H1 (cell line): Measurements from ENCODE around the gene AAK1. TPM values are rescaled to one million over a fixed set of nuclear protein-coding genes. Genes with fewer than 3 reads are reported as not detected.

Experiments
- CTCF ChIA-PET: fragments of 300-600 bp; sonication (Branson Sonifier 250); formaldehyde crosslinking; loops from one replicate; lab custom pipeline; 2021; ENCODE audit not compliant: partially characterized antibody; lab: Charles Lee
- POLR2A ChIA-PET: fragments of 300-600 bp; sonication (Branson Sonifier 250); formaldehyde crosslinking; loops from one replicate; lab custom pipeline; 2021; ENCODE audit warnings: inconsistent platforms; ENCODE audit not compliant: partially characterized antibody; lab: Charles Lee
- DNase-seq, 2 experiments: peaks; one replicate each; pipeline versions ENCODE4 v3.0.0 to v3.0.0-alpha.2; 2010 to 2022; ENCODE audit warnings: low spot score in 2 of 2, low read depth in 1 of 2, mixed read lengths in 1 of 2
- FAIRE-seq: peaks from 2 replicates; lab custom pipeline; 2011; peaks lifted over from hg19 to GRCh38; lab: Jason Lieb, UNC
- H2AFZ ChIP-seq: 2 replicates; pipeline ENCODE4 v1.8.1; 2012; ENCODE audit warnings: low read length, inconsistent platforms
- H2AK5ac ChIP-seq: 2 replicates; pipeline ENCODE4 v1.6.1; 2013; ENCODE audit warnings: low read depth, low read length
- H2BK120ac ChIP-seq: replicated peaks from 2 replicates; pipeline ENCODE3; 2013; ENCODE audit warnings: low read depth, low read length, inconsistent platforms
- H2BK12ac ChIP-seq: 2 replicates; pipeline ENCODE4 v1.6.1; 2013; ENCODE audit warnings: low read depth, low read length
- H2BK15ac ChIP-seq: 2 replicates; pipeline ENCODE4 v1.6.1; 2013; ENCODE audit warnings: low read length
- H2BK20ac ChIP-seq: 2 replicates; pipeline ENCODE4 v1.6.1; 2013; ENCODE audit warnings: low read length
- H2BK5ac ChIP-seq: 2 replicates; pipeline ENCODE4 v1.6.1; 2013; ENCODE audit warnings: low read depth, low read length
- H3K14ac ChIP-seq: 2 replicates; pipeline ENCODE4 v1.6.1; 2013; ENCODE audit warnings: inconsistent platforms; ENCODE audit not compliant: insufficient read length
- H3K18ac ChIP-seq: 2 replicates; pipeline ENCODE4 v1.6.1; 2013; ENCODE audit warnings: low read length; ENCODE audit errors: extremely low read depth
- H3K23ac ChIP-seq: 2 replicates; pipeline ENCODE4 v1.6.1; 2013; ENCODE audit warnings: inconsistent platforms; ENCODE audit not compliant: insufficient read length
- H3K23me2 ChIP-seq: 2 replicates; pipeline ENCODE4 v1.6.1; 2013; ENCODE audit warnings: low read depth, low read length
- H3K27ac ChIP-seq: 2 replicates; pipeline ENCODE4 v1.6.1; 2011; ENCODE audit warnings: low read depth, low read length, inconsistent platforms
- H3K27me3 ChIP-seq, 4 experiments: replicated peaks in 1 of 4; 1 replicate in 1 of 4; 2 replicates in 3 of 4; pipeline versions ENCODE4 v1.6.1 to v1.8.1; 2011 to 2013; ENCODE audit warnings: low read length in 3 of 4, mild to moderate bottlenecking in 3 of 4, inconsistent platforms in 2 of 4, mixed read lengths in 2 of 4, moderate library complexity in 1 of 4; ENCODE audit not compliant: control insufficient read depth in 3 of 4, insufficient read depth in 3 of 4; ENCODE audit errors: extremely low read depth in 1 of 4
- H3K36me3 ChIP-seq, 4 experiments: 2 replicates each; pipeline versions ENCODE4 v1.6.1 to v1.8.1; 2011 to 2013; ENCODE audit warnings: mild to moderate bottlenecking in 4 of 4, low read length in 3 of 4, moderate library complexity in 2 of 4, control low read depth in 1 of 4, inconsistent platforms in 1 of 4; ENCODE audit not compliant: insufficient read depth in 4 of 4, control insufficient read depth in 2 of 4
- H3K4ac ChIP-seq: replicated peaks from 2 replicates; pipeline ENCODE3; 2013; ENCODE audit warnings: low read length, low read depth, mixed read lengths, inconsistent platforms; ENCODE audit not compliant: insufficient read length
- H3K4me1 ChIP-seq, 4 experiments: replicated peaks in 1 of 4; 1 replicate in 1 of 4; 2 replicates in 3 of 4; pipeline versions ENCODE4 v1.6.1 to v1.8.1; 2011 to 2013; ENCODE audit warnings: low read length in 3 of 4, inconsistent platforms in 2 of 4, mixed read lengths in 1 of 4; ENCODE audit not compliant: insufficient read depth in 4 of 4, control insufficient read depth in 3 of 4
- H3K4me2 ChIP-seq, 2 experiments: 2 replicates each; pipeline versions ENCODE4 v1.6.1 to v1.8.1; 2011 to 2013; ENCODE audit warnings: low read depth in 2 of 2, low read length in 2 of 2, control low read depth in 1 of 2, inconsistent platforms in 1 of 2, mild to moderate bottlenecking in 1 of 2; ENCODE audit not compliant: insufficient read depth in 1 of 2
- H3K4me3 ChIP-seq, 4 experiments: fragments of 200-600, 300-600 bp in 1 of 4; sonication (generic), shearing (Covaris generic), sonication (Bioruptor Twin) in 1 of 4; 2 replicates each; pipeline versions ENCODE4 v1.5.1 to v1.8.1; 2011 to 2016; ENCODE audit warnings: low read length in 4 of 4, low read depth in 3 of 4, control low read depth in 2 of 4, inconsistent platforms in 2 of 4, mild to moderate bottlenecking in 2 of 4, mixed read lengths in 1 of 4, moderate library complexity in 1 of 4; ENCODE audit not compliant: insufficient read depth in 2 of 4; ENCODE audit errors: extremely low read depth in 1 of 4
- H3K56ac ChIP-seq: replicated peaks from 2 replicates; pipeline ENCODE3; 2013; ENCODE audit warnings: low read depth, mild to moderate bottlenecking, mixed read lengths, low read length, inconsistent platforms; ENCODE audit not compliant: insufficient read length
- H3K79me1 ChIP-seq: 2 replicates; pipeline ENCODE4 v1.6.1; 2013; ENCODE audit warnings: low read depth, low read length, control low read depth
- H3K79me2 ChIP-seq, 2 experiments: 2 replicates each; pipeline versions ENCODE4 v1.6.1 to v1.8.1; 2012 to 2013; ENCODE audit warnings: low read length in 2 of 2, mild to moderate bottlenecking in 2 of 2, inconsistent platforms in 1 of 2; ENCODE audit not compliant: insufficient read depth in 2 of 2, control insufficient read depth in 1 of 2
- H3K9ac ChIP-seq, 4 experiments: replicated peaks in 1 of 4; 1 replicate in 1 of 4; 2 replicates in 3 of 4; pipeline versions ENCODE4 v1.6.1 to v1.8.1; 2011 to 2013; ENCODE audit warnings: low read depth in 3 of 4, low read length in 3 of 4, control low read depth in 2 of 4, mild to moderate bottlenecking in 2 of 4, moderate library complexity in 2 of 4, inconsistent platforms in 1 of 4; ENCODE audit errors: extremely low read depth in 1 of 4
- H3K9me3 ChIP-seq, 2 experiments: 2 replicates each; pipeline versions ENCODE4 v1.6.1 to v1.8.1; 2012 to 2013; ENCODE audit warnings: mild to moderate bottlenecking in 2 of 2, moderate library complexity in 2 of 2, control low read depth in 1 of 2, inconsistent platforms in 1 of 2, low read depth in 1 of 2, low read length in 1 of 2, mixed read lengths in 1 of 2; ENCODE audit not compliant: insufficient read depth in 2 of 2
- H4K20me1 ChIP-seq, 2 experiments: replicated peaks in 1 of 2; 2 replicates each; pipeline versions ENCODE3 to v1.8.1; 2011 to 2013; ENCODE audit warnings: inconsistent platforms in 2 of 2, low read length in 2 of 2, mild to moderate bottlenecking in 1 of 2; ENCODE audit not compliant: insufficient read depth in 2 of 2, control insufficient read depth in 1 of 2
- H4K5ac ChIP-seq: 2 replicates; pipeline ENCODE4 v1.6.1; 2013; ENCODE audit warnings: low read length, low read depth, mixed read lengths, inconsistent platforms; ENCODE audit not compliant: insufficient read length
- H4K8ac ChIP-seq: 2 replicates; pipeline ENCODE4 v1.8.0; 2013; ENCODE audit warnings: mild to moderate bottlenecking, moderate library complexity, low read length, inconsistent platforms; ENCODE audit not compliant: insufficient read depth; ENCODE audit errors: extremely low read depth
- H4K91ac ChIP-seq: replicated peaks from 2 replicates; pipeline ENCODE3; 2013; ENCODE audit warnings: low read length, mixed read lengths, inconsistent platforms; ENCODE audit not compliant: insufficient read length
- CREB1 ChIP-seq: IDR thresholded peaks from 2 replicates; pipeline ENCODE4 v1.6.1; 2012; ENCODE audit warnings: inconsistent platforms
- FOSL1 ChIP-seq: IDR thresholded peaks from 2 replicates; pipeline ENCODE4 v1.6.1; 2011; ENCODE audit warnings: mild to moderate bottlenecking, low read depth, low read length, moderate library complexity; ENCODE audit not compliant: insufficient read depth
- NANOG ChIP-seq: IDR thresholded peaks from 2 replicates; pipeline ENCODE4 v1.6.1; 2011; ENCODE audit warnings: low read length, low read depth, mild to moderate bottlenecking, inconsistent platforms; ENCODE audit not compliant: insufficient read depth, poor library complexity, severe bottlenecking
- RNF2 ChIP-seq: fragments of 200-900, 300-1000 bp; sonication (generic); IDR thresholded peaks from 2 replicates; pipeline ENCODE4 v1.7.1; 2016; ENCODE audit warnings: borderline replicate concordance, low read depth, mild to moderate bottlenecking, antibody characterized with exemption, low read length; ENCODE audit not compliant: poor library complexity, severe bottlenecking; ENCODE audit errors: missing control alignments
- SIN3A ChIP-seq, 2 experiments: IDR thresholded peaks in 1 of 2; conservative IDR thresholded peaks in 1 of 2; 2 replicates each; pipeline ENCODE4 v1.6.1; 2011 to 2012; ENCODE audit warnings: low read length in 2 of 2, improper control_type of control experiment in 1 of 2, low read depth in 1 of 2, mild to moderate bottlenecking in 1 of 2
- SP2 ChIP-seq: IDR thresholded peaks from 2 replicates; pipeline ENCODE4 v1.6.1; 2012; ENCODE audit warnings: mild to moderate bottlenecking, low read length, inconsistent platforms
- SP4 ChIP-seq: IDR thresholded peaks from 2 replicates; pipeline ENCODE4 v1.6.1; 2012; ENCODE audit warnings: low read length, inconsistent platforms
- TAF1 ChIP-seq: IDR thresholded peaks from 2 replicates; pipeline ENCODE4 v1.6.1; 2011; ENCODE audit warnings: mild to moderate bottlenecking, low read depth, low read length
- TAF7 ChIP-seq: optimal IDR thresholded peaks from 2 replicates; pipeline ENCODE3; 2011; ENCODE audit warnings: low read depth, mild to moderate bottlenecking, inconsistent platforms, low read length, moderate library complexity, borderline replicate concordance
- TEAD4 ChIP-seq: IDR thresholded peaks from 2 replicates; pipeline ENCODE4 v1.6.1; 2012; ENCODE audit warnings: low read depth, low read length, inconsistent platforms, mixed read lengths
- USF2 ChIP-seq: IDR thresholded peaks from 2 replicates; pipeline ENCODE4 v1.6.1; 2011; ENCODE audit warnings: low read length, improper control_type of control experiment
- polyA plus RNA-seq, 7 experiments: library from polyadenylated mRNA; depleted of rRNA in 3 of 7; stranded (reverse) in 5 of 7; unstranded in 2 of 7; fragments of >200 nt in 5 of 7; fragments of 200-250 nt in 2 of 7; gene quantifications; 1 replicate in 5 of 7; 2 replicates in 1 of 7; 4 replicates in 1 of 7; pipeline versions ENCODE4 v1.2.1 to v1.2.3, GENCODE V29; 2011 to 2013; ENCODE audit warnings: missing spikeins in 2 of 7, mixed read lengths in 2 of 7
- total RNA-seq: library from RNA; stranded (reverse); fragmentation: NEBNext Ultra II Directional; extraction: Animal tissue kit (Norgen Biotek cat#: 25700); gene quantifications from 2 replicates; pipeline ENCODE4 v1.2.1, GENCODE V29; 2021
- TF ChIP-seq, protein P1 (sequence below): IDR thresholded peaks from 2 replicates; pipeline ENCODE4 v1.6.1; 2012; ENCODE audit warnings: low read length, inconsistent platforms

AAK1 gene
- total and polyA plus RNA-seq, 2 of the 8 experiments (the other 6 are each of a cell fraction or from before 2014, with no cell fraction given) = 10.0 to 40.5 TPM

DNA sequence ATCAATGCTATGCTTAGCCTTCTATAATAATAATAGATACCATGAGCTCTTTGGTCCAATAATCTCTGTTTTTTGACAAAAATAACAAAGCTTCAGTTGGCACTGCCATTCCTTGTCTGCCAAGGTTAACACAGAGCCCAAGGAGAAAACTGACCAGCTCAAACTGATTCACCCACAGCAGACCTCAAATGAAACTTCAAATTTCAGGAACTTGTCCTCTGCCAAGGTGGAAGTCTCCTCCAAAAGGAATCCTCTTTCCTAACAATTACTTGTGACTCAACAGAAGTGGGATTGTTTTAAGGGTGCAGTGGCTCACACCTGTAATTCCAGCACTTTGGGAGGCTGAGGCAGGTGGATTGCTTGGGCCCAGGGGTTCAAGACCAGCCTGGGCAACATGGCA is 12.1 kb downstream of the AAK1 start:
- Histone ChIP-seq H2BK120ac (no peak overlapping the region), H3K23me2 (no peaks in the 10 kb centered on the region), H3K4me3 (no peak overlapping the region), H4K91ac (no peak overlapping the region), H4K8ac (no peak overlapping the region), H2BK12ac (no peak overlapping the region), H3K4me1 (peaks cover 0 to 6% (median 1%) of the 10 kb centered on the region in 4 experiments; a peak in 2 of 7 replicates), H2BK15ac (no peak overlapping the region), H4K5ac (no peak overlapping the region), H3K4me2 (no peak overlapping the region), H2AK5ac (no peak overlapping the region), H3K4ac (no peak overlapping the region), H3K27ac (no peak overlapping the region), H3K9ac (no peak overlapping the region), H3K79me2 (peaks cover 7 to 71% of the 10 kb centered on the region in 2 experiments; a peak in 3 of 4 replicates), H3K36me3 (no peaks in the 10 kb centered on the region), H3K27me3 (no peaks in the 10 kb centered on the region), H3K79me1 (peaks cover 3% of the 10 kb centered on the region; the same call in 1 of the 2 replicates), H4K20me1 (peaks cover 0 to 2% of the 10 kb centered on the region in 2 experiments), H3K23ac (no peak overlapping the region), H3K14ac (no peak overlapping the region), H2BK5ac (no peak overlapping the region), H3K56ac (no peak overlapping the region), H3K9me3 (no peaks in the 10 kb centered on the region), H2BK20ac (no peak overlapping the region), H3K18ac (no peak overlapping the region), H2AFZ (no peak overlapping the region)
- POLR2A ChIA-PET = interaction anchor here (1.0 to 1.2 kb wide), 3 partner anchors 10 to 18 kb away, joined by 3 read pairs; partner anchors contain the start of gene AAK1
- DNase-seq = no peak
- FAIRE-seq = no peak
- CTCF ChIA-PET = interaction anchor here (1.1 kb wide), 1 partner anchor 10 kb away, joined by 3 read pairs; no protein-coding TSS in a partner anchor
- TF ChIP-seq CREB1 (no peak), SP2 (no peak), RNF2 (no peak), SP4 (no peak), USF2 (no peak), TEAD4 (no peak), TAF7 (no peak), FOSL1 (no peak), TAF1 (no peak), NANOG (no peak), SIN3A (conservative IDR thresholded peaks at IDR 0.05 in 1 of 2, IDR thresholded peaks at IDR 0.05 in 1 of 2; ENCODE audit: low read depth in 1 of 2, low read length in 2 of 2) (no peak)
- TF ChIP-seq, protein P1, sequence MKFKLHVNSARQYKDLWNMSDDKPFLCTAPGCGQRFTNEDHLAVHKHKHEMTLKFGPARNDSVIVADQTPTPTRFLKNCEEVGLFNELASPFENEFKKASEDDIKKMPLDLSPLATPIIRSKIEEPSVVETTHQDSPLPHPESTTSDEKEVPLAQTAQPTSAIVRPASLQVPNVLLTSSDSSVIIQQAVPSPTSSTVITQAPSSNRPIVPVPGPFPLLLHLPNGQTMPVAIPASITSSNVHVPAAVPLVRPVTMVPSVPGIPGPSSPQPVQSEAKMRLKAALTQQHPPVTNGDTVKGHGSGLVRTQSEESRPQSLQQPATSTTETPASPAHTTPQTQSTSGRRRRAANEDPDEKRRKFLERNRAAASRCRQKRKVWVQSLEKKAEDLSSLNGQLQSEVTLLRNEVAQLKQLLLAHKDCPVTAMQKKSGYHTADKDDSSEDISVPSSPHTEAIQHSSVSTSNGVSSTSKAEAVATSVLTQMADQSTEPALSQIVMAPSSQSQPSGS = no peak
